NOMO-1 (cell line): ENCODE measurements around the gene CSNK1A1L.
"Not testable (repeated sequence)": the region's sequence is repeated elsewhere in the genome, so short reads cannot be mapped to it uniquely, and the experiment has no call there.

Experiments
- DNase-seq, 2 experiments: peaks; one replicate each; lab custom pipeline; 2025; ENCODE audit not compliant: unreplicated experiment in 2 of 2; lab: John Stamatoyannopoulos, UW

The CSNK1A1L gene

GRCh38 chr13:37065890-37066526, 39.5 kb downstream of the CSNK1A1L start:
- DNase-seq = no peak

GRCh38 chr13:37059848-37060192, 45.6 kb downstream of the CSNK1A1L start:
- DNase-seq = peak in 1 of 2 experiments; percentile 78

GRCh38 chr13:37058910-37059847, 46.3 kb downstream of the CSNK1A1L start, which contains the start of gene SUPT20H:
TSS of gene SUPT20H (minus strand) at chr13:37059688. CDS start at chr13:37051490, 8,198 bp downstream.
- DNase-seq = peak; percentile 82 to 91

GRCh38 chr13:37056228-37056627, 49.2 kb downstream of the CSNK1A1L start:
- DNase-seq = not testable (repeated sequence)
